ENCODE results near the gene CANT1. TPM values are rescaled to one million over a fixed set of nuclear protein-coding genes. Genes with fewer than 3 reads are reported as not detected.

The CANT1 gene
- total RNA-seq (2021) = 116 and 183 TPM in 2 replicates
- Bru-seq, nascent RNA = percentile 76 among the genes with signal in this experiment
- BruChase-seq, experiment 1, labeled RNA remaining after a 2-hour chase = percentile 87 among the genes with signal in this experiment
- percentile 91 among the genes with signal in this experiment for BruChase-seq, experiment 2, labeled RNA remaining after a 6-hour chase
- long read RNA-seq, transcript CANT1-202 (5 exons, 3,252 nt) = major isoform, 68 of 127 reads
- long read RNA-seq, transcript CANT1-201 (4 exons, 3,534 nt) = minor isoform, 32 of 127 reads
- long read RNA-seq, partial matches to known transcripts = 5 of 127 reads
- long read RNA-seq, other reads (novel, unspliced or antisense) = 22 of 127 reads

- no TSS peak for BruUV-seq (replicated peaks)
- no peaks in the 10 kb centered on the region for H4K20me1 ChIP-seq (ENCODE audit: insufficient read depth)
- peaks cover 39% of the 10 kb centered on the region for H3K79me2 ChIP-seq (ENCODE audit: low read depth)
- peak within 1 kb of the TSS; percentile 87 for H3K4me2 ChIP-seq
- H3K27ac ChIP-seq = peak within 1 kb of the TSS; percentile 80; the same call in 1 of the 2 replicates
- peak within 1 kb of the TSS; percentile 77 for H3K4me3 ChIP-seq
- H3K9me3 ChIP-seq (ENCODE audit: insufficient read depth, low read depth) = peaks cover 7% of the 10 kb centered on the region; the same call in 1 of the 2 replicates
- ChIA-PET CTCF (interaction anchor here (1.0 kb wide), 1 partner anchor 36 kb away, joined by 7 read pairs; no protein-coding TSS in a partner anchor), POLR2A (ENCODE audit: unreplicated experiment) (interaction anchor here (0.6 to 1.0 kb wide), 3 partner anchors 24 to 730 kb away, joined by 3 to 8 read pairs (median 4); no protein-coding TSS in a partner anchor)
- peaks cover 24% of the 10 kb centered on the region; the same call in 1 of the 2 replicates for H3F3A ChIP-seq (ENCODE audit: insufficient read depth, low read depth)
- no peak for TF ChIP-seq EZH2 (IDR thresholded peaks at IDR 0.05; ENCODE audit: low read depth)
- TF ChIP-seq, protein P1, sequence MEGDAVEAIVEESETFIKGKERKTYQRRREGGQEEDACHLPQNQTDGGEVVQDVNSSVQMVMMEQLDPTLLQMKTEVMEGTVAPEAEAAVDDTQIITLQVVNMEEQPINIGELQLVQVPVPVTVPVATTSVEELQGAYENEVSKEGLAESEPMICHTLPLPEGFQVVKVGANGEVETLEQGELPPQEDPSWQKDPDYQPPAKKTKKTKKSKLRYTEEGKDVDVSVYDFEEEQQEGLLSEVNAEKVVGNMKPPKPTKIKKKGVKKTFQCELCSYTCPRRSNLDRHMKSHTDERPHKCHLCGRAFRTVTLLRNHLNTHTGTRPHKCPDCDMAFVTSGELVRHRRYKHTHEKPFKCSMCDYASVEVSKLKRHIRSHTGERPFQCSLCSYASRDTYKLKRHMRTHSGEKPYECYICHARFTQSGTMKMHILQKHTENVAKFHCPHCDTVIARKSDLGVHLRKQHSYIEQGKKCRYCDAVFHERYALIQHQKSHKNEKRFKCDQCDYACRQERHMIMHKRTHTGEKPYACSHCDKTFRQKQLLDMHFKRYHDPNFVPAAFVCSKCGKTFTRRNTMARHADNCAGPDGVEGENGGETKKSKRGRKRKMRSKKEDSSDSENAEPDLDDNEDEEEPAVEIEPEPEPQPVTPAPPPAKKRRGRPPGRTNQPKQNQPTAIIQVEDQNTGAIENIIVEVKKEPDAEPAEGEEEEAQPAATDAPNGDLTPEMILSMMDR (conservative IDR thresholded peaks at IDR 0.05) = no peak
- H3K36me3 ChIP-seq (ENCODE audit: low read depth) = peaks cover 8% of the 10 kb centered on the region; the same call in 1 of the 2 replicates
- no peaks in the 10 kb centered on the region for H3K27me3 ChIP-seq (ENCODE audit: insufficient read depth, low read depth)
- no peaks in the 10 kb centered on the region for H3K9me2 ChIP-seq (ENCODE audit: insufficient read depth)
- intact Hi-C loops (cut with micrococcal nuclease; ENCODE audit: unreplicated experiment) = no loop called here
- DNase-seq = peak; percentile 53 to 83
- H2AFZ ChIP-seq = peak within 1 kb of the TSS; percentile 58; the same call in 1 of the 2 replicates
- H3K4me1 ChIP-seq (replicated peaks; ENCODE audit: insufficient read depth) = peaks cover 62% of the 10 kb centered on the region
These were observed at the start of gene CANT1 for GRCh38 chr17:79009397-79010303. TSS of gene CANT1 (minus strand) at chr17:79009764. CDS start at chr17:78997622, 12,142 bp downstream.

DNA sequence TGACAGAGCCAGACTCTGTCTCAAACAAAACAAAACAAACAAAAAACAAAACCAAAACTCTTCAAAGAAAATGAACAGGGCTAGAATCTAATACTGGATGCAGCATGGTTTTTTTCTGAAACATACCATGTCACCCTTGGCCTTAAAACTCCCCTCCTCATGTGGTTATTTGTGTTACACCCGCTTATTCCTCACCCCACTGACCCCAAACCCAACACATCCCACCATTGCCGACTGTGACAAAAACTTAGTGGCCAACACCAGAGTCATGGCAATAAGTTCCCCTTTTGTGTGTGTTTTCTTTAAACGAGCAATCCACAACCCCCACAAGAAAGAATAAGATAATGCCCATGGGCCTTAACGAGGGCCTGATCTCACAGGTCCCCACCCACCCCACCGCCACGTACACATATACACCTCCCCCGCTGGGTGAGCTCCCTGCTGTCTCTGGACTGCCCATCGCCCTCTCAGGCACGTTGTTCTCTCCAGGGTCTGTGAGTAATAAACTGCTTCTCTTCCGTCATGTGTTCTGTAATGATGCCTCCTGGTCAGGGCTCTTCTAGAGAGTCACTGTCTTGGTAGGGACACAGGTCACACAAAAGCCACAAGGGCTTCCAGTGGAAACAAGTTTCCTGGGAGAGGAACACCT, 48.3 kb upstream of the CANT1 start:
- Histone ChIP-seq H3K9me3 (ENCODE audit: insufficient read depth, low read depth) (no peaks in the 10 kb centered on the region), H3K4me3 (no peak overlapping the region), H3K36me3 (ENCODE audit: low read depth) (no peaks in the 10 kb centered on the region), H3K27me3 (ENCODE audit: insufficient read depth, low read depth) (no peaks in the 10 kb centered on the region), H3K4me1 (replicated peaks; ENCODE audit: insufficient read depth) (no peaks in the 10 kb centered on the region), H3K79me2 (ENCODE audit: low read depth) (no peaks in the 10 kb centered on the region), H3K27ac (no peak overlapping the region), H2AFZ (no peak overlapping the region), H3K9me2 (ENCODE audit: insufficient read depth) (no peaks in the 10 kb centered on the region), H3F3A (ENCODE audit: insufficient read depth, low read depth) (no peaks in the 10 kb centered on the region), H3K4me2 (no peak overlapping the region), H4K20me1 (ENCODE audit: insufficient read depth) (no peaks in the 10 kb centered on the region)
- DNase-seq = no peak
- no TSS peak for BruUV-seq (replicated peaks)
- intact Hi-C loops (cut with micrococcal nuclease; ENCODE audit: unreplicated experiment) = no loop called here
- TF ChIP-seq EZH2 (IDR thresholded peaks at IDR 0.05; ENCODE audit: low read depth) = no peak
- TF ChIP-seq, protein P1 (conservative IDR thresholded peaks at IDR 0.05) = no peak
- POLR2A ChIA-PET (ENCODE audit: unreplicated experiment) = no interaction called here
- CTCF ChIA-PET = no interaction called here

DNA sequence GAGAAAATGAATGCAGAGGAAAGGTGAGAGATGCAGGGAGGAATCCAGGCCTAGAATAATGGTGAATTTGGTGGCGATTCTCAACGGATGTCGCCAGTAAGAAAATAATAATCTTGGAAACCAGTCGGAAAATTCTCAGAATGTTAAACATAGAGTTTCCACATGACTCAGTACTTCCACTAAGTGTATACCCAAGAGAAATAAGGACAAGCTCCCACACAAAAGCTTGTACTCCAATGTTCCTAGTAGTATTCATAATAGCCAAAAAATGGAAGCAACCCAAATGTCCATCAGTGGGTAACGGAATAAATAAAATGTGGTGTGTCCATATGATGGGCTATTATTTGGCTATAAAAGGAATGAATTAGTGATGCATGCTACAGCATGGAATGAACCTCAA, 45.6 kb upstream of the CANT1 start:
- no peaks in the 10 kb centered on the region for H3K9me3 ChIP-seq (ENCODE audit: insufficient read depth, low read depth)
- H3K27ac ChIP-seq = no peak overlapping the region
- no peak overlapping the region for H3K4me2 ChIP-seq
- no peaks in the 10 kb centered on the region for H3K4me1 ChIP-seq (replicated peaks; ENCODE audit: insufficient read depth)
- no peaks in the 10 kb centered on the region for H3K79me2 ChIP-seq (ENCODE audit: low read depth)
- H3K9me2 ChIP-seq (ENCODE audit: insufficient read depth) = no peaks in the 10 kb centered on the region
- no peaks in the 10 kb centered on the region for H4K20me1 ChIP-seq (ENCODE audit: insufficient read depth)
- ChIA-PET POLR2A (ENCODE audit: unreplicated experiment) (no interaction called here), CTCF (no interaction called here)
- no peaks in the 10 kb centered on the region for H3K36me3 ChIP-seq (ENCODE audit: low read depth)
- no TSS peak for BruUV-seq (replicated peaks)
- intact Hi-C loops (cut with micrococcal nuclease; ENCODE audit: unreplicated experiment) = no loop called here
- TF ChIP-seq, protein P1 (conservative IDR thresholded peaks at IDR 0.05) = no peak
- no peak for TF ChIP-seq EZH2 (IDR thresholded peaks at IDR 0.05; ENCODE audit: low read depth)
- no peak overlapping the region for H3K4me3 ChIP-seq
- no peak for DNase-seq
- no peaks in the 10 kb centered on the region for H3F3A ChIP-seq (ENCODE audit: insufficient read depth, low read depth)
- no peak overlapping the region for H2AFZ ChIP-seq
- H3K27me3 ChIP-seq (ENCODE audit: insufficient read depth, low read depth) = no peaks in the 10 kb centered on the region

Data from PC-9 (cell line).